ENCODE results near the gene TRIM41. TPM values are rescaled to one million over a fixed set of nuclear protein-coding genes. Genes with fewer than 3 reads are reported as not detected.
"Not testable (repeated sequence)": the region's sequence is repeated elsewhere in the genome, so short reads cannot be mapped to it uniquely, and the experiment has no call there.

Gene TRIM41
- total and polyA plus RNA-seq, 2 experiments from 2014 or later, result 2.0 to 14.9 TPM

DNA sequence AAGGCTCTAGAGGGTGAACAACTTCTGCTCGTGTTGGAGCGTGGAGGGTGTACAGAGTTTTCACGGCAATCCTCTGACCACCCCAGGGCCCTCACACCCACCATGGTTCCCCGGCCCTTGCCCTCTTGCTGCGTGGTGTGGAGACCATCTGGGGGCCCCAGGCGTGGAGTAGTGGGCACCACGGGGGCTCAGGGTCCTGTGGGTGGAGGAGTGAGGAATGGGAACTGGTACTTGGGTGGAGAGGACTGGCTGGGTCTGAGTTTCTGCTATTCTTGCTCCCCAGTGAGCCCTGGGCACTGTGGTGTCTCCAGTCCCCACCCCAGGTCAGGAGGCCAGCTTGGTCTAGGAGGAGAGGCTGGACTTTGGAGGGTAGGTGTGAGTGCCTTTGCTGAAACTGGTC, 59.8 kb downstream of the TRIM41 start:
- Histone ChIP-seq H3K4me3 (no peak overlapping the region), H2AFZ (no peak overlapping the region), H4K20me1 (ENCODE audit: insufficient read depth, poor library complexity, severe bottlenecking) (peaks cover 46% of the 10 kb centered on the region), H3K27ac (no peak overlapping the region), H3K79me2 (peaks cover 62% of the 10 kb centered on the region), H3K9me3 (ENCODE audit: low read depth) (no peaks in the 10 kb centered on the region), H3K9me2 (replicated peaks; ENCODE audit: insufficient read depth) (no peaks in the 10 kb centered on the region), H3K27me3 (no peaks in the 10 kb centered on the region), H3K4me1 (ENCODE audit: insufficient read depth) (peaks cover 6% of the 10 kb centered on the region), H3K4me2 (peak overlapping the region; percentile 79), H3K36me3 (replicated peaks; ENCODE audit: insufficient read depth, low read depth) (no peaks in the 10 kb centered on the region)
- 88% methylated on average over 7 of the region's 7 CpGs for WGBS (ENCODE audit: low lambda C conversion rate, missing lambda C conversion rate)
- no peak for DNase-seq (ENCODE audit: low spot score)
- TF ChIP-seq EZH2phosphoT487 (IDR thresholded peaks at IDR 0.05; ENCODE audit: low read depth, severe bottlenecking, unreplicated experiment), result no peak
- TF ChIP-seq, protein P1, sequence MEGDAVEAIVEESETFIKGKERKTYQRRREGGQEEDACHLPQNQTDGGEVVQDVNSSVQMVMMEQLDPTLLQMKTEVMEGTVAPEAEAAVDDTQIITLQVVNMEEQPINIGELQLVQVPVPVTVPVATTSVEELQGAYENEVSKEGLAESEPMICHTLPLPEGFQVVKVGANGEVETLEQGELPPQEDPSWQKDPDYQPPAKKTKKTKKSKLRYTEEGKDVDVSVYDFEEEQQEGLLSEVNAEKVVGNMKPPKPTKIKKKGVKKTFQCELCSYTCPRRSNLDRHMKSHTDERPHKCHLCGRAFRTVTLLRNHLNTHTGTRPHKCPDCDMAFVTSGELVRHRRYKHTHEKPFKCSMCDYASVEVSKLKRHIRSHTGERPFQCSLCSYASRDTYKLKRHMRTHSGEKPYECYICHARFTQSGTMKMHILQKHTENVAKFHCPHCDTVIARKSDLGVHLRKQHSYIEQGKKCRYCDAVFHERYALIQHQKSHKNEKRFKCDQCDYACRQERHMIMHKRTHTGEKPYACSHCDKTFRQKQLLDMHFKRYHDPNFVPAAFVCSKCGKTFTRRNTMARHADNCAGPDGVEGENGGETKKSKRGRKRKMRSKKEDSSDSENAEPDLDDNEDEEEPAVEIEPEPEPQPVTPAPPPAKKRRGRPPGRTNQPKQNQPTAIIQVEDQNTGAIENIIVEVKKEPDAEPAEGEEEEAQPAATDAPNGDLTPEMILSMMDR (IDR thresholded peaks at IDR 0.05; ENCODE audit: poor library complexity), result no peak
- TF ChIP-seq EZH2 (IDR thresholded peaks at IDR 0.05; ENCODE audit: borderline replicate concordance), result no peak

DNA sequence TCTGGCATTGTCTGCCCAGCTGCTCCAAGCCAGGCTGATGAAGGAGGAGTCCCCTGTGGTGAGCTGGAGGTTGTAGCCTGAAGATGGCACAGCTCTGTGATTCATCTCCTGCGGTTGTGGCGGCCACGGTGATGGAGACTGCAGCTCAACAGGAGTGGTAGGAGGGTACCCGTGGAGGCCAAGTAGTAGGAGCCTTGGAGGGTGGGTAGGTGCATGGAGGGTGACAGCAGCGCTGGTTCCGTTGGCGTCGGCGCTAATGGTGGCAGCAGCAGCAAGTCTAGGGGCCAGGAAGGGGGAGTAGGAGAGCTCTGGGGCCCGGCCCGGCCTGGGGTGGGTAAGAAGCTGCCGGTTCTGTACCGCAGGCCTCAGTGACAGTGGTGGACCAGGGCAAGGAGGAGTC, 60.3 kb downstream of the TRIM41 start:
- DNase-seq (ENCODE audit: low spot score), result no peak
- H3K27me3 ChIP-seq, result no peaks in the 10 kb centered on the region
- 89% methylated on average over 9 of the region's 13 CpGs for WGBS (ENCODE audit: low lambda C conversion rate, missing lambda C conversion rate)
- no peaks in the 10 kb centered on the region for H3K9me3 ChIP-seq (ENCODE audit: low read depth)
- H3K4me1 ChIP-seq (ENCODE audit: insufficient read depth), result peaks cover 6% of the 10 kb centered on the region
- peaks cover 46% of the 10 kb centered on the region for H4K20me1 ChIP-seq (ENCODE audit: insufficient read depth, poor library complexity, severe bottlenecking)
- H3K36me3 ChIP-seq (replicated peaks; ENCODE audit: insufficient read depth, low read depth), result no peaks in the 10 kb centered on the region
- peaks cover 66% of the 10 kb centered on the region for H3K79me2 ChIP-seq
- no peak overlapping the region for H2AFZ ChIP-seq
- no peak overlapping the region for H3K27ac ChIP-seq
- TF ChIP-seq, protein P1 (IDR thresholded peaks at IDR 0.05; ENCODE audit: poor library complexity), result no peak
- TF ChIP-seq EZH2phosphoT487 (IDR thresholded peaks at IDR 0.05; ENCODE audit: low read depth, severe bottlenecking, unreplicated experiment), result no peak
- TF ChIP-seq EZH2 (IDR thresholded peaks at IDR 0.05; ENCODE audit: borderline replicate concordance), result no peak
- H3K4me2 ChIP-seq, result peak overlapping the region; percentile 79
- H3K4me3 ChIP-seq, result no peak overlapping the region
- no peaks in the 10 kb centered on the region for H3K9me2 ChIP-seq (replicated peaks; ENCODE audit: insufficient read depth)

DNA sequence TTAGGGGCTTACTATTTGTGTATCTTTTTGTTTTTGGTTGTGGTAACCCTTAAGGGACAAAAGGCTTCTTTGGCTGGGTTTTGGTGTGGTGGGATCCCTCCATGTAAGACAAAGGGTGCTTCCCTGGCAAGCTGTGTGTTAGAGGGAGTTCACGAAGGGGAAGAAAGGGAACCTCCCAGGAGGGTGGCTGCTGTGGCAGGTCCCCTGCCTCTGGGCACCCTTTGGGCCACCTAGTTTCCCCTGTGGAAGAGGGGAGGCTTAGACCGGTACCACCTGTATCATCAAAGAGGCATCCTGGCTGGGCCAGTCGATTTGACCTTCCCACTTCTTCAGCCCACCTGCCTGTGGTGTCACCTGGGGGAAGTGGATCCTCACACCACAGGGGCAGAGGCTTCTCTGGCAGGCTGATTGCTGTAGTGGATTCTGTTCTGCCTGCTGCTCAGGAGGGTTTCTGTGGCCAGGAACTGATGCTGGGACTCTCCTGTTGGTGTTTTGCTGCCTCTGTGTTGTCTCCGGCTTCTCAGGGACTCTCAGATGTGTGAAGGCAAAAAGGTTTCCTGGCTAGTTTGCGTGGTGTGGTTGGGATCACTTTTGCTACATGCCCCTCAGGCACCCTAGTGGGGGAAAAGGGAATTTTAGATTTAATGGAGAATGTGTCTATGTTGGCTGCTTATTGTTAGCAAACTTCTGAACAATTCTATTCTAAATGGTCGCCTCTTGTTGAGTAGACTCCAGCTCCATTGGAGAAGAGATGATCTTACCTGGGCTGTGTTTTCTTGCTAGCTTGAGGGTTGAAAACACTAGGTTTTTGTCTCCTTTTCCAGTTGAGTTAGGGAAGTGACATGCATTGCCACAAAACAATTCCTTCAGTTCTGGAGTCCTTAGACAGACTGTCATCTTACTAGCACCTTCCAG, 61.0 kb downstream of the TRIM41 start:
- 79% methylated on average over 6 of the region's 6 CpGs for WGBS (ENCODE audit: low lambda C conversion rate, missing lambda C conversion rate)
- H3K9me3 ChIP-seq (ENCODE audit: low read depth); H3K36me3 ChIP-seq (replicated peaks; ENCODE audit: insufficient read depth, low read depth); H3K27me3 ChIP-seq; H3K4me1 ChIP-seq (ENCODE audit: insufficient read depth); H3K4me2 ChIP-seq; H3K9me2 ChIP-seq (replicated peaks; ENCODE audit: insufficient read depth); H3K4me3 ChIP-seq; H2AFZ ChIP-seq; H3K27ac ChIP-seq; DNase-seq (ENCODE audit: low spot score): not testable (repeated sequence)
- Histone ChIP-seq H4K20me1 (ENCODE audit: insufficient read depth, poor library complexity, severe bottlenecking) (peaks cover 46% of the 10 kb centered on the region), H3K79me2 (peaks cover 62% of the 10 kb centered on the region)
- TF ChIP-seq, protein P1 (IDR thresholded peaks at IDR 0.05; ENCODE audit: poor library complexity), result peak; percentile 7

Small RNA genes within 50 kb of the gene (microRNA-seq; reads per million reads assigned to microRNA genes)
- 3.1 reads per million for gene MIR4638

Small RNA genes within 50 kb of the gene (small RNA-seq; reads per million reads assigned to genes)
- gene MIR4638 (not detected), gene SNORD95 (not detected), gene SNORD96A (not detected)

Other genes with a start within 250 kb of the TRIM41 start
- gene BTNL3, start 234.4 kb upstream of the TRIM41 start, total RNA-seq, result 25.9 and 31.3 TPM in 2 replicates
- 15.9 and 21.2 TPM in 2 replicates for gene BTNL3, start 234.4 kb upstream of the TRIM41 start, polyA plus RNA-seq
- gene BTNL9, start 183.0 kb upstream of the TRIM41 start, total RNA-seq, result 0.27 and 1.0 TPM in 2 replicates
- gene BTNL9, start 183.0 kb upstream of the TRIM41 start, polyA plus RNA-seq, result 0.11 and 1.4 TPM in 2 replicates
- not detected in 2 replicates for gene OR2V1, start 92.1 kb upstream of the TRIM41 start, total RNA-seq
- not detected in 2 replicates for gene OR2V1, start 92.1 kb upstream of the TRIM41 start, polyA plus RNA-seq
- gene OR2V2, start 75.7 kb upstream of the TRIM41 start, total RNA-seq, result not detected in 2 replicates
- gene OR2V2, start 75.7 kb upstream of the TRIM41 start, polyA plus RNA-seq, result not detected in 2 replicates
- gene TRIM7, start 18.1 kb upstream of the TRIM41 start, total RNA-seq, result not detected in 2 replicates
- 0.35 TPM in 1 of 2 replicates, not detected in the other for gene TRIM7, start 18.1 kb upstream of the TRIM41 start, polyA plus RNA-seq
- 2,199 and 2,553 TPM in 2 replicates for gene RACK1, start 20.6 kb downstream of the TRIM41 start, total RNA-seq
- 680 TPM in 2 replicates for gene RACK1, start 20.6 kb downstream of the TRIM41 start, polyA plus RNA-seq
- 6.1 and 13.2 TPM in 2 replicates for gene TRIM52, start 37.9 kb downstream of the TRIM41 start, total RNA-seq
- 6.5 and 9.9 TPM in 2 replicates for gene TRIM52, start 37.9 kb downstream of the TRIM41 start, polyA plus RNA-seq
- gene OR4F3, start 144.0 kb downstream of the TRIM41 start, total RNA-seq, result 0.56 TPM in 1 of 2 replicates, not detected in the other
- gene OR4F3, start 144.0 kb downstream of the TRIM41 start, polyA plus RNA-seq, result not detected in 2 replicates